Stimulated activated CD8-positive, alpha-beta memory T cell treated with anti-CD3 and anti-CD28 coated beads, Interleukin-4, amount 100 ng/mL, for 48 hours (primary cell): ENCODE results near the gene MVB12B.
"Not testable (repeated sequence)": the region's sequence is repeated elsewhere in the genome, so short reads cannot be mapped to it uniquely, and the experiment has no call there.

Experiments
- DNase-seq: peaks from one replicate; pipeline ENCODE4 v3.0.0-alpha.2; 2020

The MVB12B gene

GRCh38 chr9:126551812-126552211, 225.2 kb downstream of the MVB12B start:
- DNase-seq = no peak

DNA sequence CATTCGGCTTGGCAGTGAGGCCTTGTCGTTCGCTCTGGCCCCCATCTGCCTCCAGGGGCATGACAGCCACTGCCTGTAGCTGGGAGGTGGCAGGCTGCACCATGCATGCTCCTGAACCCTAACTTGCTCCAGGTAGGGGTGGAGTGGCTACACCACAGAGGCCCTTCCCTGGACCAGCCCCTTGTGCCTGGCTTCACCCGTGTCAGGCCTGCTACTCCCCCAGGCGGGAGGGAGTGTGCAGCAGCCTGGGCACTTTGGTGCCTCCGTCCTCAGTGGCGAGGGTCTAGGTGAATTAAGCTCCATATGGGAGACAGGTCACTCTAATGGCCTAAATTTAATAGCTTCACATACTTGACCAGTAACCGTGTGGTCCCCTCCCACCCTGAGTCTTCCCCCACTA, 227.7 kb downstream of the MVB12B start:
- no peak for DNase-seq

GRCh38 chr9:126555421-126555820, 228.8 kb downstream of the MVB12B start:
- DNase-seq = not testable (repeated sequence)
